HG03135 (cell line): ENCODE results near the gene DSCAM.

Experiments
- ATAC-seq: cut with Tn5 transposase; IDR thresholded peaks from one replicate; pipeline ENCODE4 v1.9.1; 2021; ENCODE audit warnings: mild to moderate bottlenecking, moderate library complexity; ENCODE audit not compliant: unreplicated experiment

The DSCAM gene

GRCh38 chr21:40769231-40769630 is 77.7 kb downstream of the DSCAM start:
- no peak for ATAC-seq

DNA sequence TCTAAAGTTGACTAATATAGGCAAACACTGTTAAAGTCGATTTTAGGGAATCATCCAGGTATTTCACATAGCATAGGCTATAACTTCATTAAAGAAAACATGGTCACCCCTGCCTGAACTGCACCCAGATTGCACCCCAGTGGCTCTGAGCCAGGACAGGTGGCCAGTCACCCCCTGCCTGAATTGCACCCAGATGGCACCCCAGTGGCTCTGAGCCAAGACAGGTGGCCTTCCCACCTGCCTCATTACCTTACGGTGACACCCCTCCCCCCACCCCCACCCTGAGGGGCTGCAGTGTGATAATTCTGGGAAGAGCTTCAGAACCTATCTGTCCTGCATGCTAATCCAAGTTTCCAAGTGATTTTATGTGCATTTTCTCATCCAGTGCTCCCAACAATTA is 78.9 kb downstream of the DSCAM start:
- no peak for ATAC-seq

GRCh38 chr21:40766381-40766780 is 80.6 kb downstream of the DSCAM start:
- ATAC-seq: no peak

GRCh38 chr21:40765811-40766210 is 81.1 kb downstream of the DSCAM start:
- ATAC-seq: no peak

DNA sequence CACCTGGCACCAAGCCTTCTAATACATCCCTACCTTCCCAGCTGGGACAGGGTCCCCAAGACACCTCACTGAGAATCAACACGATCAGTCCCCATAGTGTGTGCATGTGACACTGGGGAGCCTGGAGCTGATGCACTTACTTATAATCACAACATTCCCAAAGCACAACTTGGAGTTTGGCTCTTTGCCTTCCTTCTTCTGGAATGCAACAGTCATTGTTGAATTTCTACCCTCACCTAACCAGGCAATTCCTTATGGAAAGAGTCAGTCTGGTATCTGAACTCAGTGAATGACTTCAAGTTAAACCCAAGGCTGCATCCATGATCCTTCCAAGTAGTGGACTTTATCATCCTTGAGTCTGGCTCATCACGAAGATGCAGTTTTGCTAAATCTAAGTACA is 86.1 kb downstream of the DSCAM start:
- ATAC-seq: no peak

DNA sequence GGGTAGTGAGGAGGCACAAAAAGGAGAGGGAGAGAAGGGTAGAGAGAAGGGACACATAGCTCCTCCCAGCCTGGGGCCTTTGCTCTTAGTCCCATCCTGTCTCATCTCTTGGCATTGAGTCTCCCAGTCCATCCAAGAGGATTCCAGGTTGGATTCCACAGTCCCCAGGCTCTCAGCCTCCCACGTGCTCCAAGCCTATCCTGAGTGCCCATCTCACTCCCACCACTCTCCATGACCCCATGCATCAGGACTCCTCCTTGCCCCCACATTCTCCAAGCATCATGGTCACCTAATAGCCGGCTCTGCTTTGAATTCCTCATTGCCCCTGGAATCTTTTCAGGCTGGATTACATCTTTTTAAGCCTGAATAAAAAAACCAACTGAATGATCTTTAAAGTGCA is 87.9 kb downstream of the DSCAM start:
- no peak for ATAC-seq

DNA sequence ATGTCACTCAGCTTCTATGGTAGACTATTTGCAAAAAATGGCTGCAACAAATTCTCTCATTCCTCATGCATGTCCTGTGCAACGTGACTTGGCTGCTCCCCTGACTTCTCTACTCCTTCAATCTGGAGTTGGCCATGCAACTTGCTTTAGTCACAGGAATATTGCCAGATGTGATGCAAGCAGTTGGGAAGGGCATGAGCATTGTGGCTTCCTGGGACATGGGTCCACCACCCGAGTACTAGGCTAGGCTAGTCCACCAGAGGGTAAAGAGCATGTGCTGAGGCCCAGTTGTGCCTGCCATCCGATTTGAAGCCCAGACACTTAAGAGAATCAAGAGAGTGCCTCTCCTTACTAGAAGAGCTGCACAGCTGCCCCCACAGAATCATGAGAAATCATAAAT is 89.6 kb downstream of the DSCAM start:
- ATAC-seq: no peak

DNA sequence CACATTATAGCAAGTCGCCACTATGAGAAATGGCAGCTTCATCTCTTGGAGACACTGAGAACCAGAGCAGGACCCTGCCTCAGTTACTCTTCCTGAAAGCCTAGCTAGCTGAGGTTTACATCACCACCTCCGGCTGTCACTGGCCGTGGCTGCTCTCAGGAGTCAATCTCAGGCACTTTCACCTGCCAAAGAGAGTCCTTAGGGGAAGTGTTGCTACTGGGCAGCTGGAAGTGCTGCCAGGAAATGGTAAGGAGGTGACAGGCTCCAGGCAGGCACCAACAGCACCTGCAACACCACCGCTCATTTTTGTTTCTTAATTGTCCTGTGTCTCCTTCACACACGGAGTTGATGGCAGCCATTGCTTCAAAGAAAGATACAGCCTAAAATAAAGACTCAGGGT is 92.5 kb downstream of the DSCAM start:
- ATAC-seq: no peak

DNA sequence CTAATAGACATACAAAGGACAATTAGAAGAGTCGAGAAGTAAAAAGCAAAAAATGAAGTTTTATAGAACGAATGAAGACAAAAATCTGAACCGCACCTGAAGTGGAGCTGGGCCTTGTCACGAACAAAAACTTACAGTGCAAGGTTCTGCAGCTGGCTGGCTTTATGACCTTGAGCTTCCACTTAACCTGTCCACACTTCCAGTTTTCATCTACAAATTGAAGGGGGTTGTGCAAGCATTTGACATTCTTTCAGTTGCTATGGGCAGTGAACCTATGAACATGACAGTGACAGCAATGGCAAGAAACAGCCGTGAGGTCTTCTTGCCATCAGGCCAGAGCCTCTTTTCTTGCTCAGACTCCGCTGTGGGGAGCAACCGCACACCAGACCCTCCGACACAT is 93.2 kb downstream of the DSCAM start:
- ATAC-seq: no peak

DNA sequence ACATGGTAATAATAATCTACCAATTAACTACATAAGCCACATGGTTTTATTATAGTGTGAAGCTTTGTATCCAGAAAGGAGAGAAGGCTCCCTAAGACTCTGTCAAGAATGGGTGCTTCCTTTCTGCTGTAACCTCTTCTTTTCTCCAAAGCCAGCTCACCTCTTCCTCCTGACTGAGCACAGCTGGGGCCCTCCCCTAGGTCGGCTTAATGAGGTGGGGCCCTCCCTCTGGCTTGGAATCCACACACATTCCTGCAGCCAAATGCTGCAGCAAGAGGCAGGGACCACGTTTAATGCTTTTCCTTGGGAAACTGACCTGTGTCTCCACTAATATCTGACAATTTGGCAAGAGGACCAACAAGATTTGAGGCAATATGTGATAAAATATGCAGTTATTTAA is 94.8 kb downstream of the DSCAM start:
- no peak for ATAC-seq

GRCh38 chr21:40751221-40751620 is 95.7 kb downstream of the DSCAM start:
- ATAC-seq: no peak

- no peak for ATAC-seq
These were observed 110.8 kb downstream of the DSCAM start for GRCh38 chr21:40736145-40736544.

DNA sequence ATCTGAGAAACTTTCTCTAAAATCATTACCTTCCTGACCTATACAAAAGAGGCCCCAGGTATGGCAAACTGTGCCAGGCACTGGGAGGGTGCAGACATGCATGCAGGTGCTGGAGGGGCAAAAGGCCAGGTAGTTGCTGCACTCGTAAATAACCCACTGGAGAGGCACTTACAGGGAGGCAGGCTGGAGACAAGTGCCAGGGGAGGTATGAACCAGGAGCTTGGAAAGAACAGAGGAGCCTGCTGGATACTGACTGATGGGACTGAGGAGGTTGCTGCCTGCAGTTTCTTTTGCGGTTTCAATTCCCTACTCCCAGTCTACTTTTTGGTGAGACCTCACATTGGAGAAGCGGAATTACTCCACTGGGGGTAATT is 113.9 kb downstream of the DSCAM start:
- ATAC-seq: no peak

GRCh38 chr21:40732253-40733023 is 114.5 kb downstream of the DSCAM start:
- ATAC-seq: no peak

DNA sequence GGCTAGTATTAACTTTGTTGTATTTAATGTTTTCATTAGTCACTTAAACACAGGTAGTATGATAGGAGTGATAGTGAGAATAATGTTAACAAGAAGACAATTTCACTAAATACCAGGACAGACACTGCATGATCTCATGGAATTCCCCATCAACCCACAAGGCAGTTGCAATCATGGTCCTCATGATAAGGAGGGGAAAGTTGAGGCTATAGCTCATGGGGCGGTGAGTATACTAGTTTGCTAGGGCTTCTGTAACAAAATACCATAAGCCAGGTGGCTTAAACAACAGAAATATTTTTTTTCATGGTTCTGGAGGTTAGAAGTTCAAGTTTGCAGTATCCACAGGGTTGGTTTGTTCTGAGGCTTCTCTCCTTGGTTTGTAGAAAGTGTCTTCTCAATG is 115.8 kb downstream of the DSCAM start:
- no peak for ATAC-seq

- no peak for ATAC-seq
These were observed 116.5 kb downstream of the DSCAM start for GRCh38 chr21:40730426-40730800.

DNA sequence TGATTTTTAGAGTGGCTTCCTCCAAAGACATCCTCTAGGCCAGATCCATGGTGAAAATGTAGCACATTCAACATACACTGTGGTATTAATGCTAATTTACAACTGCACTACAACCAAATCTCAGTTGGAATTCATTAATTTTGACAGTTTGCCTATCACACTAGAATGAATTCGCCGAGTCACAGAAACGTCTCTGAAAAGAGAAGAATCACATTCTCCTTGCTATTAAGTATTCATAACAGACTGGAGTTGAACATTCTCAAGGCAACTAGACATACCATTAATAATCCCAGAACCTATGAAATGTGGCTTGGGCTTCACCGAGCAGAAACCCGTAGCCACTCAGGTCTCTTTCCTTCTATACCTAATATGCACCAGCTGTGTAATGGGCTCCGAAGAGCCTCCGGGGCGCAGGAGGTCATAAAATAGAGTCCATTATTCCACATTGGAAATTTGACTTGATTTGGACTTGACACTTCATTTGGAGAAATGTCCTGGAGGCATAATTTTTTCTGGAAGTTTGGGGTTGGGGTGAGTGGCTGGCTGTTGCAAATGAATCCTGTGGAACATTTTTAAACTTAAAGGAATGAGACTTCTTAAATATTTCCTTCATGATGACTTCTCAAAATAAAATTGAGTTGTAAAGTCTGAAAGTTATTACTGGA is 117.1 kb downstream of the DSCAM start:
- ATAC-seq: no peak

GRCh38 chr21:40723966-40724365 is 123.0 kb downstream of the DSCAM start:
- no peak for ATAC-seq

DNA sequence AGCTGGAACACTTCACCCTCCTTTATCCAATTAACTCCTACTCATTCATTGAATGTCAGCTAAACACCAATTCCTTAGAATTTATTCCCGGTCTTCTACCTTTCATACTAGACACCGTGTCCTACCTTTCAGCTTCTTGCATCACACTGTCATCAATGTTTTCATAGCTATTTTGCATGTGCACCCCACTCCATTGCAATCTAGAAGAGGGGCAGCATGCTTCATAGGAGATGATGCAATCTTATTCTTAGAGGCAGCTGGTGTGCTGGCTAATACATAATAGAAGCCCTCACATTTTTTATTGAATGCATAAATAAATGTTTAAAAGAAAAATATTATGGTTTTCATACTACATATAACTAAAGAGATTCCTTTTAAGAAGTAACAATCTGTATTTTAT is 123.6 kb downstream of the DSCAM start:
- ATAC-seq: no peak

GRCh38 chr21:40719615-40720014 is 127.3 kb downstream of the DSCAM start:
- no peak for ATAC-seq

DNA sequence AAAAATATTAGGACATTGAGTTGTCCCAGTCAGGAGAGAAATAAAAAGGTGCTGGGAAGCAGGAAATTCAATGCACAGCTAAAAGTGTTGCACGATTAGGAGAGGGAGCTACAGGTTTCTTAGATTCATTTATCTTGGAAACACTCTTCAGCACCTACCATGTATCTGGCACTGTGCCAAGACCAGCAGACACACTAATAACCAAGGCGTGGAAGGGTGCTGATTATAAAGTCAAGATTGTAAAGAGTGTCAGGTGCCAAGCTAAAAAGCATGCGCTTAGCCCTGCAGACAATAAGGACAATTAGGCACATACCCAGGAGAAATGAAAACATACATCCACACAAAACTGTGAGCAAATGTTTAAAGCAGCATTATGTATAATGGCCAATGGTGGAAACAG is 129.9 kb downstream of the DSCAM start:
- no peak for ATAC-seq

- no peak for ATAC-seq
These were observed 132.4 kb downstream of the DSCAM start for GRCh38 chr21:40714536-40714935.
